Esophagus (tissue), 2 donors: ENCODE data around the gene TMEM17. TPM values are rescaled to one million over a fixed set of nuclear protein-coding genes. Genes with fewer than 3 reads are reported as not detected.

Source experiments
- H3K27ac ChIP-seq, 2 donors: one replicate each; pipeline ENCODE4 v1.5.1; 2013; ENCODE audit warnings: low read depth in 2 of 2, mild to moderate bottlenecking in 2 of 2, inconsistent platforms in 1 of 2, low read length in 1 of 2, moderate library complexity in 1 of 2
- H3K27me3 ChIP-seq, 2 donors: one replicate each; pipeline ENCODE4 v1.6.1; 2013; ENCODE audit warnings: low read length in 2 of 2, control low read depth in 1 of 2, mild to moderate bottlenecking in 1 of 2; ENCODE audit not compliant: insufficient read depth in 2 of 2, control insufficient read depth in 1 of 2
- H3K36me3 ChIP-seq, 2 donors: one replicate each; pipeline ENCODE4 v1.6.1; 2013; ENCODE audit warnings: low read length in 1 of 2; ENCODE audit not compliant: control insufficient read depth in 2 of 2, insufficient read depth in 2 of 2
- H3K4me1 ChIP-seq, 2 donors: one replicate each; pipeline ENCODE4 v1.6.1; 2013; ENCODE audit warnings: low read length in 1 of 2; ENCODE audit not compliant: control insufficient read depth in 2 of 2, insufficient read depth in 2 of 2
- H3K4me3 ChIP-seq, 2 donors: one replicate each; pipeline ENCODE4 v1.5.1; 2013; ENCODE audit warnings: low read length in 2 of 2, mild to moderate bottlenecking in 2 of 2, low read depth in 1 of 2, moderate library complexity in 1 of 2
- H3K9me3 ChIP-seq, 2 donors: one replicate each; pipeline ENCODE4 v1.6.1; 2013; ENCODE audit warnings: mild to moderate bottlenecking in 2 of 2, low read depth in 1 of 2, low read length in 1 of 2, moderate library complexity in 1 of 2; ENCODE audit not compliant: control insufficient read depth in 2 of 2, insufficient read depth in 1 of 2
- WGBS, 2 donors: extraction: QIAGEN DNeasy Blood & Tissue Kit; methylation state at CpG; one replicate each; pipeline ENCODE4 v1.1.7; 2013; 5-methylcytosine and 5-hydroxymethylcytosine counted together
- polyA plus RNA-seq, 2 donors: library from polyadenylated mRNA; stranded (reverse); fragments of 200-250 nt; gene quantifications; one replicate each; pipeline ENCODE4 v1.2.3, GENCODE V29; 2013
- donor health status: healthy with polysubstance abuse.
- donor health status: Bipolar disorder and iron deficiency.

The TMEM17 gene
- polyA plus RNA-seq, 2 donors: 1.1 to 1.5 TPM

DNA sequence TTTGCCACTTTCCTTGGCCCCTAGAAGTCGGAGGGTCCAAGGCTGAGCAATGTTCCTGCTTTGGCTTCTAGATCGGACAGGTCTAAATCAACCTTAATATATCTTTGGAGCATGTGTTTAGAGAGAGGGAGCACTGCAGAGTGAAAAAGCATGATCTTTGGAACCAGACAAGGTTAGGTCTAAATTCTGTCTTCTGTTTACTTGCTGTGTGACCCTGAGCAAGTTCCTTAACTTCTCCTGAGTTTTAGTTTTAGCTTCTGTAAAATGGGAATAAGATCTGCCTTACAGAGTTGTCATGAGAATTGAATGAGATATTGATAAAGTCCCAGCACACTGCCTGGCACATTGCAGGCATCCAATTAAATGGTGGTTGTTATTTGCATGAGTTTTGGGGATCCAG, 13.9 kb downstream of the TMEM17 start:
- Histone ChIP-seq H3K27ac (no peak overlapping the region), H3K27me3 (no peaks in the 10 kb centered on the region), H3K4me3 (no peak overlapping the region), H3K9me3 (no peaks in the 10 kb centered on the region), H3K36me3 (no peaks in the 10 kb centered on the region), H3K4me1 (peaks cover 0 to under 1% of the 10 kb centered on the region in 2 donors)
- 78 to 93% methylated on average over 2 of the region's 2 CpGs for WGBS, 2 donors

- Histone ChIP-seq H3K4me1 (peaks cover 2 to 4% of the 10 kb centered on the region in 2 donors), H3K4me3 (no peak overlapping the region), H3K9me3 (no peaks in the 10 kb centered on the region), H3K36me3 (no peaks in the 10 kb centered on the region), H3K27me3 (no peaks in the 10 kb centered on the region), H3K27ac (no peak overlapping the region)
- WGBS, 2 donors: 69 to 72% methylated on average over 1 of the region's 1 CpG
Observed at GRCh38 chr2:62489702-62490101, 16.3 kb downstream of the TMEM17 start.

DNA sequence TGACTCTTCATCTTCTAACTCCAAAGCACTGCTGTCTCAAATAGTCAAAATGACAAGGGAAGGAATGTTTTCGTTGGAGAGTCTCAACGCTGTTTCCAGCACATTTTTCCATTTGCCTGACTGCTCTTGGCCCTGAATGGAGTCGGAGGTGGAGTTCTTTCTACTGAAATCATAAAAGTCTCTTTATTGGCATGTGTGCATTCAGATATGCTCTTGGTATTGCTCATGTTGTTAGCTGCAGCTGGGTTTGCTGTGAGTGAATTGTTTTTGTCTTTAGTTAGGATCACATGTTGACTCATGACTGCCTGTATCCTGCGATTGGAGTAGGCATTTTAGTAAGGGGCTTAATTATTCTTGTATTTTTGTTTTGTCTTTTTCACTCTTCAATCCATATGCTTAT, 16.8 kb downstream of the TMEM17 start:
- H3K27me3 ChIP-seq: no peaks in the 10 kb centered on the region
- no peaks in the 10 kb centered on the region for H3K36me3 ChIP-seq
- H3K9me3 ChIP-seq: no peaks in the 10 kb centered on the region
- H3K4me1 ChIP-seq: peaks cover 2 to 4% of the 10 kb centered on the region in 2 donors
- whole genome bisulfite sequencing, 2 donors: 45 to 48% methylated on average over 4 of the region's 4 CpGs
- no peak overlapping the region for H3K27ac ChIP-seq
- H3K4me3 ChIP-seq: no peak overlapping the region

DNA sequence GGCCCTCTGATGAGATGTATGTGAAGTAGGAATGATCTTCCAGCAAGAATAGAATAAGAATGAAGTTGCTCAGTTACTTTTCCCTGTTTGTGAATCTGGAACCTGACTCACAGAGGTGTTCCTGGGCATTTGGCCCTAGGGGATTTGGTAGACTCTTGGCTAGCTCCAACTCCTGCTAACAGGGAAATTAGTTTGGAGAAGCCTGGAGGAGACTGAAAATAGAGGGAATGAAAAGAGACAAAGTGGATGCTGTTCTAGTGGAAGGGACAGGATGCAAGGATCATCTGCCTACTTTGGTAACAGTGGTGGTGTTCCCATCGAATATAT, 19.6 kb downstream of the TMEM17 start:
- H3K9me3 ChIP-seq: no peaks in the 10 kb centered on the region
- peaks cover 2 to 4% of the 10 kb centered on the region in 2 donors for H3K4me1 ChIP-seq
- 62 to 71% methylated on average over 1 of the region's 1 CpG for WGBS, 2 donors
- H3K36me3 ChIP-seq: no peaks in the 10 kb centered on the region
- H3K4me3 ChIP-seq: no peak overlapping the region
- H3K27ac ChIP-seq: no peak overlapping the region
- H3K27me3 ChIP-seq: no peaks in the 10 kb centered on the region

DNA sequence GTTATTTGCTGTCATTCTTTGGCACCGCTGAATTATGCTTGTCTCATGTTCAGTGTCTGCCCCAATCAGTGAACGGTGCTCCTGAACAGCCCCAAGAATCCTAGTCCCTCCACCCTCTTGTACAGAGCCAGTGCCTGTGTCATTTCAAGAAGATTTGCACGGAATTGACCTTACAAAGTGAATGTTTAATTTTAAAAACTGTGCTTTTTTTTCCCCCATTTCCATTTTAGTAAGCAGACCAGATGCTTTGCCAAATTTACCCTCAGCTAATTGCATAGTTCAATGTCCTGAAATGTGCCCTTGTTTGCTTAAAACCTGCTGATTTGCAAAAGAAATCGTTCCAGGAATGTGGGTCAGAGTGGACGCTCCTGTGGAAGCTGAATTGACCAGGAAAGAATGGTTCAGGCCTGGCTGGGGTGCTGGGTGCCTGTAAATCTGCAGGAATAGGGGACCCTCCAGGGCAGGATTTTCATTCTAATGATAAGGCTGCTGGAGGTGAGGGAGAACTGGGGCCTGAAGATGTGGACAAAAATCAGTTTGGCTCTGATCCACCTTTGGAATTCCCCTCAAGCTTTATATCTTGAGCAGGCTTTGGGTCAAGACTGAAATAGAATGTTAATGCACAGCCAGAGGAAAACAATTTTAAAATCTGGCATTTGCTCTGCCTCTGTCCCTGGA, 20.1 kb downstream of the TMEM17 start:
- no peaks in the 10 kb centered on the region for H3K9me3 ChIP-seq
- H3K4me3 ChIP-seq: no peak overlapping the region
- no peaks in the 10 kb centered on the region for H3K36me3 ChIP-seq
- peaks cover 2 to 4% of the 10 kb centered on the region in 2 donors for H3K4me1 ChIP-seq
- peak overlapping the region in 1 of 2 donors; percentile 26 for H3K27ac ChIP-seq
- no peaks in the 10 kb centered on the region for H3K27me3 ChIP-seq
- 43 to 49% methylated on average over 5 of the region's 5 CpGs for WGBS, 2 donors

- H3K4me1 ChIP-seq: peaks cover 6% of the 10 kb centered on the region in 2 donors
- no peak overlapping the region for H3K4me3 ChIP-seq
- H3K27me3 ChIP-seq: no peaks in the 10 kb centered on the region
- 91 to 95% methylated on average over 6 of the region's 6 CpGs for WGBS, 2 donors
- no peaks in the 10 kb centered on the region for H3K36me3 ChIP-seq
- H3K9me3 ChIP-seq: no peaks in the 10 kb centered on the region
- H3K27ac ChIP-seq: no peak overlapping the region
Observed at GRCh38 chr2:62482558-62483352, 23.2 kb downstream of the TMEM17 start.

DNA sequence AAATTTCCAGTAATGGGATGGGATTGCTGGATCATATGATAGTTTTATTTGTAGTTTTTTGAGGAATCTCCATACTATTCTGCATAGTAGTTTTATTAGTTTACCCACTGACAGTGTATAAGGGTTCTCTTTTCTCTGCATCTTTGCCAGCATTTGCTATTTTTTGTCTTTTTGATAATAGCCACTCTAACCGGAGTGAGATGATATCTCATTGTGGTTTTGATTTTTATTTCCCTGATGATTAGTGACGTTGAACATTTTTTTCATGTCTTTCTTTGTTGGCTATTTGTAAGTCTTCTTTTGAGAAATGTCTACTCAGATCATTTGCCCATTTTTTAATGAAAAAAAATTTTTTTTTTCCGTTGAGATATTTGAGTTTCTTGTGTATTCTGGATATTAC, 26.1 kb downstream of the TMEM17 start:
- no peaks in the 10 kb centered on the region for H3K27me3 ChIP-seq
- H3K36me3 ChIP-seq: no peaks in the 10 kb centered on the region
- no peak overlapping the region for H3K4me3 ChIP-seq
- no peak overlapping the region for H3K27ac ChIP-seq
- H3K9me3 ChIP-seq: no peaks in the 10 kb centered on the region
- peaks cover 7 to 10% of the 10 kb centered on the region in 2 donors for H3K4me1 ChIP-seq
- 82 to 84% methylated on average over 3 of the region's 3 CpGs for WGBS, 2 donors

DNA sequence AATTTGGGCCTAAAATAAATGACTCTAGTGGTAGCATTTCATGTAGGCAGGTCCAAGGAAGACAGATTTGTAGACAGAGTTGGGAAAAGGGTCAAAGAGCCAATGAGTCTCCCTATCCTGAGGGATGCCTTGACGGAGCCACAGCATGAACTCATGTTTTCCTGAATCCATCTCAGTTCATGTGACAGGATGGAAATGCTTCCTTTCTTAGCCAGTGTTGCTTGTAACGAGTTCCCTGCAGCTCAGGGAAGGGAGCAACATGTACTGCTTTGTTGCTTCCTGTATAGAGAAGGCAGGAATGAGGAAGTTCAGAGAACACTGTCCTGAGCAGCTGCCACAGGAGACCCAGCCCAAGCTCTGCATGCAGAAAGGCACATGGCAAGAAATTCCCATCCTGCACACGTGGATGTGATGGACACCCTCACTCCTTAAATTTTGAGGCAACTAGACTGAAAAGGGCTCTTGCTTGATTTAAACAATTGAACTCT, 27.9 kb downstream of the TMEM17 start:
- peaks cover 9 to 10% of the 10 kb centered on the region in 2 donors for H3K4me1 ChIP-seq
- no peak overlapping the region for H3K4me3 ChIP-seq

GRCh38 chr2:62477573-62477972, 28.4 kb downstream of the TMEM17 start:
- Histone ChIP-seq H3K27me3 (no peaks in the 10 kb centered on the region), H3K4me3 (no peak overlapping the region), H3K9me3 (no peaks in the 10 kb centered on the region), H3K4me1 (peaks cover 9 to 10% of the 10 kb centered on the region in 2 donors), H3K27ac (peak overlapping the region; percentile 15 to 64), H3K36me3 (no peaks in the 10 kb centered on the region)
- WGBS, 2 donors: 93% methylated on average over 4 of the region's 4 CpGs

More for the DNA sequence above, 27.9 kb downstream of the TMEM17 start:
- H3K36me3 ChIP-seq: no peaks in the 10 kb centered on the region
- H3K9me3 ChIP-seq: no peaks in the 10 kb centered on the region
- WGBS, 2 donors: 24 to 26% methylated on average over 3 of the region's 3 CpGs
- H3K27me3 ChIP-seq: no peaks in the 10 kb centered on the region
- H3K27ac ChIP-seq: peak overlapping the region in 1 of 2 donors; percentile 47
